GM12872 (cell line): Measurements from ENCODE around the gene ESRP2.

Source experiments
- CTCF ChIP-seq: IDR thresholded peaks from 3 replicates; pipeline ENCODE4 v1.5.1; 2011; ENCODE audit warnings: low read depth, mild to moderate bottlenecking, low read length, moderate library complexity; ENCODE audit not compliant: insufficient read depth

ESRP2 gene

GRCh38 chr16:68250951-68251350 lies 15.0 kb upstream of the ESRP2 start:
- no peak for TF ChIP-seq CTCF

GRCh38 chr16:68249371-68249770 lies 13.4 kb upstream of the ESRP2 start:
- no peak for TF ChIP-seq CTCF

GRCh38 chr16:68247932-68248331 lies 12.0 kb upstream of the ESRP2 start:
- no peak for TF ChIP-seq CTCF

- TF ChIP-seq CTCF, result no peak
These were observed 11.5 kb upstream of the ESRP2 start for GRCh38 chr16:68247400-68247799.

- TF ChIP-seq CTCF, result no peak
These were observed 10.7 kb upstream of the ESRP2 start for GRCh38 chr16:68246666-68247065.

- TF ChIP-seq CTCF, result no peak
These were observed 10.2 kb upstream of the ESRP2 start for GRCh38 chr16:68246121-68246520.

- no peak for TF ChIP-seq CTCF
These were observed 9.3 kb upstream of the ESRP2 start, which contains the start of gene PLA2G15 for GRCh38 chr16:68244903-68245853. TSS of gene PLA2G15 (plus strand) at chr16:68245373. CDS start at chr16:68245427, 54 bp downstream.
